ENCODE data around the gene MOGAT3. TPM values are rescaled to one million over a fixed set of nuclear protein-coding genes. Genes with fewer than 3 reads are reported as not detected.
A peak's percentile ranks its signal among the peaks of the same experiment; 100 is the strongest.

MOGAT3 gene
- total RNA-seq, 2 donors from 2014 or later: not detected

- no peak overlapping the region for H3K4me3 ChIP-seq
- DNase-seq (ENCODE audit: low spot score): no peak
- H3K9me3 ChIP-seq: no peaks in the 10 kb centered on the region
- H3K27me3 ChIP-seq: no peaks in the 10 kb centered on the region
- peaks cover 18% of the 10 kb centered on the region for H3K36me3 ChIP-seq
- H3K27ac ChIP-seq: peak overlapping the region; percentile 83 to 86
- TF ChIP-seq, protein P1, sequence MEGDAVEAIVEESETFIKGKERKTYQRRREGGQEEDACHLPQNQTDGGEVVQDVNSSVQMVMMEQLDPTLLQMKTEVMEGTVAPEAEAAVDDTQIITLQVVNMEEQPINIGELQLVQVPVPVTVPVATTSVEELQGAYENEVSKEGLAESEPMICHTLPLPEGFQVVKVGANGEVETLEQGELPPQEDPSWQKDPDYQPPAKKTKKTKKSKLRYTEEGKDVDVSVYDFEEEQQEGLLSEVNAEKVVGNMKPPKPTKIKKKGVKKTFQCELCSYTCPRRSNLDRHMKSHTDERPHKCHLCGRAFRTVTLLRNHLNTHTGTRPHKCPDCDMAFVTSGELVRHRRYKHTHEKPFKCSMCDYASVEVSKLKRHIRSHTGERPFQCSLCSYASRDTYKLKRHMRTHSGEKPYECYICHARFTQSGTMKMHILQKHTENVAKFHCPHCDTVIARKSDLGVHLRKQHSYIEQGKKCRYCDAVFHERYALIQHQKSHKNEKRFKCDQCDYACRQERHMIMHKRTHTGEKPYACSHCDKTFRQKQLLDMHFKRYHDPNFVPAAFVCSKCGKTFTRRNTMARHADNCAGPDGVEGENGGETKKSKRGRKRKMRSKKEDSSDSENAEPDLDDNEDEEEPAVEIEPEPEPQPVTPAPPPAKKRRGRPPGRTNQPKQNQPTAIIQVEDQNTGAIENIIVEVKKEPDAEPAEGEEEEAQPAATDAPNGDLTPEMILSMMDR (IDR thresholded peaks at IDR 0.05): no peak
- peaks cover 0 to 75% of the 10 kb centered on the region in 2 donors for H3K4me1 ChIP-seq
Observed at GRCh38 chr7:101239191-101239950, 38.5 kb upstream of the MOGAT3 start.

DNA sequence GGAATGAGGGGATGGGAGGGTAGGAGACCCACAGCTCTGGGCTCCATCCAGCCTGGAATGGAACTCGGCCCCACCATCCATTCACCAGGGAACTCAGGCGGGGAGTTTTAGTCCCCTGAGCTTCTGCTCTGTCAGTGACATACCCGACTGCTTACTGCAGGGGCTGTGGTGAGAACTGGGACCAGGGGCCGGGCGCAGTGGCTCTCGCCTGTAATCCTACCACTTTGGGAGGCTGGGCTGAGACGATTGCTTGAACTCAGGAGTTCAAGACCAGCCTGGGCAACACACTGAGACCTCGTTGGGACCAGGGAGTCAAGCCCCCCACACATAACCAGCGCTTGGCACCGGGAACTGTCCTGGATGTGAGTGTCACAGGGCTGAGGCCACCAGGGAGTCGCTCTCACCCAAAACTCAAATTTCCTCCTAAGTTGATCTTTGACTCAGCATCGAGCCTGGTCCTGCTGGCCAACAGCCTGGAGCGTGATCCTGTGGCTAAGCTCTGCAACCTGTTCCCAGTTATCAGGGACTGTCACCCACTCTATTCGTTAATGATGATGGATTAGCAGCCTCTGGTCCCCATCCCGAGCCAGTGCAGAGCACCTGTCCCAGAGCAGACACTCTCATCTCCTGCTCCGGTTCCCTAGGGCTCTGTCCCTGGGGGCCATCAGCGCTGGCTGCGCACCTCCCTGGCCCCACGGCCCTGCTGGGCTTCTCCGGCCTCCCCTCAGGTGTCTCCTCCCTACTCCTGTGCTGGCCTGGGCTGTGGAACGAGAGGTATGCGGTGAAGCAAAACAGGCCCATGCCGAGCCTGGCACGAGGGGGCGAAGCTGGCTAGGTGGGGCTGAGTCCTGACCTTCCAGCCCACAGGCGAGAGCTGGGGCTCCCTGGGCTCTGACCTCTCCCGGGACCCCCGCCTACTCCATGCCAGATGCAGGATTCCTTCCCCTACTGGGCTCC lies 37.7 kb upstream of the MOGAT3 start:
- DNase-seq (ENCODE audit: low spot score): no peak
- Histone ChIP-seq H3K36me3 (peaks cover 18% of the 10 kb centered on the region), H3K9me3 (no peaks in the 10 kb centered on the region), H3K27ac (peak overlapping the region; percentile 83 to 86), H3K4me3 (peak overlapping the region in 1 of 2 donors; percentile 32), H3K4me1 (peaks cover 0 to 66% of the 10 kb centered on the region in 2 donors), H3K27me3 (no peaks in the 10 kb centered on the region)
- TF ChIP-seq, protein P1 (IDR thresholded peaks at IDR 0.05): no peak

- TF ChIP-seq, protein P1 (IDR thresholded peaks at IDR 0.05): no peak
- peak within 1 kb of the TSS; percentile 83 to 86 for H3K27ac ChIP-seq
Observed at GRCh38 chr7:101237206-101238067, 36.6 kb upstream of the MOGAT3 start, which contains the start of gene CLDN15. Gene CLDN15, minus strand, starts transcription at chr7:101237802. Its CDS starts 221 bp downstream, at chr7:101237581.

DNA sequence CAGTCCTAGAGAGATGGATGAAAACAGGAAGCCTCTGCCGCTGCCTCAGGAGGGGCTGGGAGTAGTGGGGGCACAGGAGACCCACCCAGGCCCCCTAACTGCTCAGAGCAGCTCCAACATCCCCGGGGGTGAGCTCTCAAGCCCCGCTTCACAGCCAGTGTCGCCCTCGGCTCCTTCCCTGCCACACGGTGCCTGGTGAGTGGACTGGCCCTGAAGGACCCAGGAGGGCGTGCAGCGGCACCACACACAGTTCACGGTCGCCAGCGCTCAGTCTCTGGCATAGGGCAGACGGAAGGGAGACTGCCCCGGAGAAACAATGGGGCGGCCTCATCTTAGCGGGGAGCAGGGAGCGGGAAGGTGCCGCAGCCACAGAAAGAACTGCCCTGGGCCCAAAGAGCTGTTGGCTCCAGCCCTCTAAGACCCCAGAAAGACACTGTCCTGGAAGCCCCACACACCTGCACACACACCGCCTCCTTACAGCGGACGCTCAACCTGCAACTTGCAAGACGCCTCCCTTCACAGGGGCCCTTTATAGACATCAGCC lies 35.5 kb upstream of the MOGAT3 start:
- DNase-seq (ENCODE audit: low spot score): no peak
- Histone ChIP-seq H3K27me3 (no peaks in the 10 kb centered on the region), H3K27ac (no peak overlapping the region), H3K4me3 (peak overlapping the region in 1 of 2 donors; percentile 32), H3K4me1 (peaks cover 0 to 61% of the 10 kb centered on the region in 2 donors), H3K9me3 (no peaks in the 10 kb centered on the region), H3K36me3 (peaks cover 18% of the 10 kb centered on the region)
- TF ChIP-seq, protein P1 (IDR thresholded peaks at IDR 0.05): no peak

More at GRCh38 chr7:101237206-101238067, 36.6 kb upstream of the MOGAT3 start, which contains the start of gene CLDN15:
- Histone ChIP-seq H3K27me3 (no peaks in the 10 kb centered on the region), H3K4me1 (peaks cover 0 to 58% of the 10 kb centered on the region in 2 donors), H3K36me3 (peaks cover 18% of the 10 kb centered on the region), H3K4me3 (peak within 1 kb of the TSS; percentile 9 to 32), H3K9me3 (no peaks in the 10 kb centered on the region)
- DNase-seq (ENCODE audit: low spot score): peak; percentile 90

DNA sequence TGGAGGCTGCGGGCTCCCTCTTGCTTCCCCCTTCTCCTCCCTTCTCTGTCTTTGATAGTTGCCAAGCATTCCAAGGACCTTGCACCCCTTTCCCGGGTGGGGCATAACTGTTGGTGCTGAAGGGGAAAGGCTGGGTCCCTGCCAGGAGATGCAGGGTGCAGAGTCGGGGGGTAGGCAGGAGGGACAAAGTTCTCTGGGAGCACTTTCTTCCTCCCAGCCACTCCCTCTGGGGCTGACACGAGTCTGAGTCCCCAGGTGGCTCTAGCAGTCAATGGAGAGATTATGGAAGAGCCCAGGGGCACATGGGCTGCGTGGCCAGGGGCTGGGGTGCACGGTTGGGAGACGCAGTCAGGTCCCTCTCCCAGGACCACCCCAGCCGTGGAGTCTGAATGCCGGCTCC lies 34.7 kb upstream of the MOGAT3 start:
- Histone ChIP-seq H3K9me3 (no peaks in the 10 kb centered on the region), H3K27me3 (no peaks in the 10 kb centered on the region), H3K27ac (no peak overlapping the region), H3K4me3 (no peak overlapping the region), H3K4me1 (peaks cover 0 to 54% of the 10 kb centered on the region in 2 donors), H3K36me3 (peaks cover 13% of the 10 kb centered on the region)
- DNase-seq (ENCODE audit: low spot score): no peak
- TF ChIP-seq, protein P1 (IDR thresholded peaks at IDR 0.05): no peak

Measured in right atrium auricular region (tissue), 2 donors.